GM12878 (cell line): ENCODE data around the gene YY1. TPM values are rescaled to one million over a fixed set of nuclear protein-coding genes. Genes with fewer than 3 reads are reported as not detected.
A peak's percentile ranks its signal among the peaks of the same experiment; 100 is the strongest.

Experiments used
- BCL11A ChIP-seq: IDR thresholded peaks from 2 replicates; pipeline ENCODE4 v1.6.1; 2011; ENCODE audit warnings: low read depth, low read length
- CBX3 ChIP-seq: fragments of 200-600 bp; sonication (generic); IDR thresholded peaks from 2 replicates; pipeline ENCODE4 v1.6.1; 2016; ENCODE audit warnings: low read depth, borderline replicate concordance
- CHD2 ChIP-seq: IDR thresholded peaks from 2 replicates; pipeline ENCODE4 v1.6.1; 2011; ENCODE audit warnings: low read depth, low read length, improper control_type of control experiment, borderline replicate concordance
- CHD4 ChIP-seq: fragments of 200-600 bp; sonication (generic); IDR thresholded peaks from 2 replicates; pipeline ENCODE4 v1.6.1; 2016; ENCODE audit warnings: mild to moderate bottlenecking
- CREM ChIP-seq: IDR thresholded peaks from 2 replicates; pipeline ENCODE4 v1.6.1; 2014; ENCODE audit warnings: antibody characterized with exemption, low read depth
- E4F1 ChIP-seq: fragments of 450-650 bp; IDR thresholded peaks from 2 replicates; pipeline ENCODE4 v1.6.1; 2018; ENCODE audit warnings: borderline replicate concordance, mild to moderate bottlenecking; ENCODE audit not compliant: partially characterized antibody
- GABPA ChIP-seq: IDR thresholded peaks from 2 replicates; pipeline ENCODE4 v1.6.1; 2014; ENCODE audit warnings: antibody characterized with exemption, low read depth, mild to moderate bottlenecking, inconsistent platforms
- HCFC1 ChIP-seq: fragments of 150-350 bp; IDR thresholded peaks from 2 replicates; pipeline ENCODE4 v1.6.1; 2014; ENCODE audit warnings: low read length
- HDAC6 ChIP-seq: fragments of 200-600 bp; sonication (generic); IDR thresholded peaks from one replicate; pipeline ENCODE4 v1.8.0; 2017; ENCODE audit warnings: antibody characterized with exemption; ENCODE audit not compliant: unreplicated experiment
- HDGF ChIP-seq: fragments of 450-650 bp; IDR thresholded peaks from 2 replicates; pipeline ENCODE4 v1.6.1; 2016; ENCODE audit warnings: antibody characterized with exemption
- IRF4 ChIP-seq: IDR thresholded peaks from 2 replicates; pipeline ENCODE4 v1.6.1; 2011; ENCODE audit warnings: low read depth, low read length
- IRF5 ChIP-seq: fragments of 450-650 bp; IDR thresholded peaks from 2 replicates; pipeline ENCODE4 v1.6.1; 2017; ENCODE audit warnings: borderline replicate concordance
- MEF2A ChIP-seq: IDR thresholded peaks from 2 replicates; pipeline ENCODE4 v1.6.1; 2011; ENCODE audit warnings: low read depth, mild to moderate bottlenecking, low read length, moderate library complexity; ENCODE audit not compliant: insufficient read depth
- NRF1 ChIP-seq: conservative IDR thresholded peaks from 2 replicates; pipeline ENCODE4 v1.6.1; 2011; ENCODE audit warnings: mild to moderate bottlenecking, low read depth, low read length, improper control_type of control experiment
- POU2F2 ChIP-seq: IDR thresholded peaks from 3 replicates; pipeline ENCODE4 v1.6.1; 2011; ENCODE audit warnings: low read depth, mild to moderate bottlenecking, low read length, borderline replicate concordance
- RELA ChIP-seq: fragments of 450-650 bp; IDR thresholded peaks from 2 replicates; pipeline ENCODE4 v1.8.0; 2014; ENCODE audit warnings: borderline replicate concordance; ENCODE audit not compliant: partially characterized antibody
- RFX5 ChIP-seq: IDR thresholded peaks from 2 replicates; pipeline ENCODE4 v1.6.1; 2011; ENCODE audit warnings: low read depth, low read length, improper control_type of control experiment
- SIN3A ChIP-seq: IDR thresholded peaks from 2 replicates; pipeline ENCODE4 v1.6.1; 2012; ENCODE audit warnings: low read depth, low read length, improper control_type of control experiment
- SP1 ChIP-seq: IDR thresholded peaks from one replicate; pipeline ENCODE4 v1.6.1; 2011; ENCODE audit warnings: low read depth, low read length
- SREBF2 ChIP-seq: IDR thresholded peaks from 2 replicates; pipeline ENCODE4 v1.6.1; 2012; ENCODE audit warnings: mild to moderate bottlenecking, low read length
- STAT1 ChIP-seq: fragments of 450-650 bp; conservative IDR thresholded peaks from 2 replicates; pipeline ENCODE4 v1.6.1; 2014; ENCODE audit warnings: antibody characterized with exemption, mild to moderate bottlenecking
- STAT3 ChIP-seq: IDR thresholded peaks from 2 replicates; pipeline ENCODE4 v1.6.1; 2011; ENCODE audit warnings: low read depth, low read length, improper control_type of control experiment
- SUPT20H ChIP-seq: IDR thresholded peaks from 2 replicates; pipeline ENCODE4 v1.6.1; 2011; ENCODE audit warnings: low read depth, mild to moderate bottlenecking, low read length, moderate library complexity, borderline replicate concordance; ENCODE audit not compliant: control insufficient read depth
- SUZ12 ChIP-seq: fragments of 200-600 bp; sonication (generic); IDR thresholded peaks from one replicate; pipeline ENCODE4 v1.6.1; 2018; ENCODE audit warnings: antibody characterized with exemption, mild to moderate bottlenecking; ENCODE audit not compliant: unreplicated experiment
- TAF1 ChIP-seq: IDR thresholded peaks from 2 replicates; pipeline ENCODE4 v1.6.1; 2011; ENCODE audit warnings: mild to moderate bottlenecking, low read depth, low read length, borderline replicate concordance
- YBX1 ChIP-seq: fragments of 450-650 bp; IDR thresholded peaks from 2 replicates; pipeline ENCODE4 v1.6.1; 2016; ENCODE audit warnings: antibody characterized with exemption
- ZNF207 ChIP-seq: fragments of 450-650 bp; IDR thresholded peaks from 2 replicates; pipeline ENCODE4 v1.6.1; 2014; ENCODE audit warnings: antibody characterized with exemption, mild to moderate bottlenecking, borderline replicate concordance
- ZSCAN29 ChIP-seq: fragments of 450-650 bp; IDR thresholded peaks from 2 replicates; pipeline ENCODE4 v1.6.1; 2017; ENCODE audit warnings: mild to moderate bottlenecking, moderate library complexity
- polyA plus RNA-seq, 11 experiments: library from polyadenylated mRNA; depleted of rRNA in 4 of 11; unstranded in 6 of 11; stranded (reverse) in 5 of 11; fragments of >200 nt; fragmentation: Nextera tagmentation in 4 of 11; fragmentation: Illumina TruSeq in 1 of 11; extraction: Ambion mirVana in 4 of 11; extraction: Trizol in 1 of 11; gene quantifications; 1 replicate in 1 of 11; 2 replicates in 10 of 11; pipeline versions ENCODE4 v1.2.1 to v1.2.3, GENCODE V29; 2011 to 2016; ENCODE audit warnings: inconsistent platforms in 2 of 11, missing spikeins in 2 of 11, low read depth in 1 of 11
- total RNA-seq, 4 experiments: library from RNA; depleted of rRNA in 3 of 4; stranded (reverse); fragments of >200 nt in 3 of 4; fragmentation: Illumina TruSeq in 1 of 4; extraction: Trizol in 1 of 4; gene quantifications; 2 replicates each; pipeline versions ENCODE4 v1.2.1 to v1.2.3, GENCODE V29; 2013 to 2021

Gene YY1
- total and polyA plus RNA-seq, 10 of the 15 experiments (the other 5 are each of a cell fraction or from before 2014, with no cell fraction given) = 23.7 to 74.0 (median 39.9) TPM

GRCh38 chr14:100239840-100240667, 1.1 kb downstream of the YY1 start (continued):
- TF ChIP-seq E4F1 = no peak
- TF ChIP-seq RELA = no peak
- no peak for TF ChIP-seq SUPT20H
- TF ChIP-seq YBX1 = no peak
- no peak for TF ChIP-seq GABPA
- TF ChIP-seq RFX5 = no peak
- TF ChIP-seq MEF2A = no peak
- peak; percentile 60; the same call in 1 of the 2 replicates for TF ChIP-seq SIN3A
- peak; percentile 42; the same call in 1 of the 2 replicates for TF ChIP-seq HDGF
- no peak; the same call in 1 of the 2 replicates for TF ChIP-seq HCFC1
- no peak for TF ChIP-seq HDAC6
- TF ChIP-seq IRF5 = no peak
- TF ChIP-seq POU2F2 = no peak
- peak; percentile 67; the same call in 1 of the 2 replicates for TF ChIP-seq TAF1
- TF ChIP-seq BCL11A = no peak
- no peak for TF ChIP-seq SP1
- TF ChIP-seq CREM = no peak
- TF ChIP-seq ZSCAN29 = no peak
- no peak for TF ChIP-seq ZNF207
- TF ChIP-seq NRF1 = no peak
- TF ChIP-seq STAT3 = no peak
- TF ChIP-seq IRF4 = no peak
- TF ChIP-seq STAT1 = no peak
- no peak for TF ChIP-seq SUZ12
- TF ChIP-seq CHD2 = no peak; the same call in 1 of the 2 replicates
- no peak for TF ChIP-seq CHD4
- TF ChIP-seq CBX3 = no peak
- no peak for TF ChIP-seq SREBF2
